Tibial nerve (tissue), 4 donors: ENCODE results near the gene NAMPT. TPM values are rescaled to one million over a fixed set of nuclear protein-coding genes. Genes with fewer than 3 reads are reported as not detected.

Experiments
- DNase-seq, 2 donors: peaks; one replicate each; pipeline ENCODE4 v3.0.0-alpha.2; 2019; ENCODE audit warnings: low spot score in 2 of 2
- H3K27ac ChIP-seq, 4 donors: fragments of 200-600 bp; sonication (generic) in 3 of 4; one replicate each; pipeline ENCODE4 v1.5.1; 2017 to 2019; ENCODE audit warnings: mild to moderate bottlenecking in 1 of 4
- H3K27me3 ChIP-seq, 2 donors: fragments of 200-600 bp; sonication (generic) in 1 of 2; one replicate each; pipeline versions ENCODE4 v1.5.1 to v1.6.0; 2017 to 2019
- H3K36me3 ChIP-seq, 3 donors: fragments of 200-600 bp; sonication (generic); one replicate each; pipeline ENCODE4 v1.5.1; 2018 to 2019
- H3K4me1 ChIP-seq, 4 donors: fragments of 200-600 bp; sonication (generic) in 3 of 4; one replicate each; pipeline ENCODE4 v1.5.1; 2017 to 2019
- H3K4me3 ChIP-seq, 4 donors: fragments of 200-600 bp; sonication (generic) in 3 of 4; one replicate each; pipeline ENCODE4 v1.5.1; 2017 to 2019; ENCODE audit warnings: mild to moderate bottlenecking in 1 of 4, moderate library complexity in 1 of 4
- H3K9me3 ChIP-seq, 4 donors: fragments of 200-600 bp; sonication (generic) in 3 of 4; one replicate each; pipeline ENCODE4 v1.5.1; 2017 to 2019
- CTCF ChIP-seq, 5 experiments: fragments of 200-600 bp in 3 of 5; fragments of 450-650 bp in 2 of 5; sonication (generic) in 3 of 5; IDR thresholded peaks; one replicate each; pipeline ENCODE4 v1.5.1; 2016 to 2019; ENCODE audit warnings: antibody characterized with exemption in 5 of 5, mild to moderate bottlenecking in 3 of 5, moderate library complexity in 2 of 5
- EP300 ChIP-seq, 2 donors: sonication (generic); formaldehyde crosslinking; IDR thresholded peaks; one replicate each; pipeline ENCODE4 v1.6.1; 2017; ENCODE audit warnings: antibody characterized with exemption in 2 of 2, mild to moderate bottlenecking in 1 of 2
- POLR2A ChIP-seq, 2 donors: fragments of 450-650 bp; IDR thresholded peaks; one replicate each; pipeline ENCODE4 v1.6.1; 2017; ENCODE audit warnings: antibody characterized with exemption in 2 of 2, mild to moderate bottlenecking in 2 of 2, moderate library complexity in 2 of 2
- WGBS, 2 donors: methylation state at CpG; one replicate each; pipeline ENCODE4 v1.1.5; 2018; 5-methylcytosine and 5-hydroxymethylcytosine counted together
- total RNA-seq, 4 donors: library from RNA; depleted of rRNA; stranded (reverse); fragments of >200 nt; gene quantifications; one replicate each; pipeline ENCODE4 v1.1.0, GENCODE V29; 2016

NAMPT gene
- total RNA-seq, 4 donors from 2014 or later, result 69.1 to 270 (median 87.3) TPM

DNA sequence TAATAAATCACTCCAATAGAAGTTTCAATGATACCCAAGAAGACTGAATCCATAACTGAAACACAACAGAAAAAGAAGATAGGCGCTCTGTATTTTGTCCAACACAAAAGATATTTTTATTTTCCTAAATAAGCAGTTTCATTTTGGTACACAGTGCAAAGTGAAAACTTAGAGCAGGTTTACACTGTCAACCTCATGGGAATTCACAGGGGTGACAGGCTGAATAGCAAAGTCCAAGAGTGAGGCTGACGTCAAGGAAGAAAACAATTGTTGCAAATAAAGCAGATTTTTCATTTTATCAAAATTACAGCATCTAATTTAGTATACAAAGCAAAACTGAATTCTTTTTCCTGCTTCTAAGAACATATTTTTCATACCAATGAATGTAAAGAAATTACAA is 28.6 kb downstream of the NAMPT start:
- Histone ChIP-seq H3K27me3 (no peaks in the 10 kb centered on the region), H3K36me3 (peaks cover 0 to 87% (median 0%) of the 10 kb centered on the region in 3 donors), H3K4me3 (no peak overlapping the region), H3K27ac (no peak overlapping the region), H3K9me3 (no peaks in the 10 kb centered on the region), H3K4me1 (no peaks in the 10 kb centered on the region)
- WGBS, 2 donors, result 75 to 90% methylated on average over 2 of the region's 2 CpGs
- no peak for TF ChIP-seq CTCF (IDR thresholded peaks at IDR 0.05)
- TF ChIP-seq EP300 (IDR thresholded peaks at IDR 0.05), result no peak
- TF ChIP-seq POLR2A (IDR thresholded peaks at IDR 0.05), result no peak
- no peak for DNase-seq

- H3K4me3 ChIP-seq, result no peak overlapping the region
- WGBS, 2 donors, result 93 to 95% methylated on average over 1 of the region's 1 CpG
- H3K4me1 ChIP-seq, result no peaks in the 10 kb centered on the region
- H3K27ac ChIP-seq, result no peak overlapping the region
- no peak for DNase-seq
- TF ChIP-seq POLR2A (IDR thresholded peaks at IDR 0.05) (no peak), EP300 (IDR thresholded peaks at IDR 0.05) (no peak), CTCF (IDR thresholded peaks at IDR 0.05) (no peak)
- no peaks in the 10 kb centered on the region for H3K27me3 ChIP-seq
- H3K36me3 ChIP-seq, result peaks cover 0 to 85% (median 0%) of the 10 kb centered on the region in 3 donors
- H3K9me3 ChIP-seq, result no peaks in the 10 kb centered on the region
Measured at GRCh38 chr7:106255246-106255645, 29.5 kb downstream of the NAMPT start.

GRCh38 chr7:106254525-106255116 is 30.2 kb downstream of the NAMPT start:
- Histone ChIP-seq H3K27ac (no peak overlapping the region), H3K27me3 (no peaks in the 10 kb centered on the region), H3K4me1 (no peaks in the 10 kb centered on the region), H3K36me3 (peaks cover 0 to 82% (median 0%) of the 10 kb centered on the region in 3 donors), H3K4me3 (no peak overlapping the region), H3K9me3 (no peaks in the 10 kb centered on the region)
- DNase-seq, result no peak
- 91 to 95% methylated on average over 4 of the region's 4 CpGs for WGBS, 2 donors
- no peak for TF ChIP-seq POLR2A (IDR thresholded peaks at IDR 0.05)
- TF ChIP-seq CTCF (IDR thresholded peaks at IDR 0.05), result no peak
- TF ChIP-seq EP300 (IDR thresholded peaks at IDR 0.05), result no peak

DNA sequence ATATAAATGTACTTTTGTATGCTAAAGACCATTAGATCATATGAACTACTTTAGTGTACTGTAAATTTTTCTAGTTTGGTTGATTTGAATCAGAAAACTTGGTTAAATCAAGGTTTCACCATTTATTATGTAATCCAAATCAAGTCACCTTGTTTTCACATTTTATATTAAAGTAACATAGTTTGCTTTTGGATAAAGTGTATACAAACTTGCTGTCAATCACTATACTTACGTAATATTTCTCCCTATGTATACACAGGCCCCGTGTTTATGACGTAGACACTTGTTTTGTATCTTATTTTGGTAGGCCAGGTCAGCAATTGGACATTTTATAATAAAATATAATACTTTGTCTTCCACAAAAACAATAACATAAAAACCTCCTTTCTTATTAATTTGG is 32.2 kb downstream of the NAMPT start:
- TF ChIP-seq CTCF (IDR thresholded peaks at IDR 0.05), result no peak
- no peak for TF ChIP-seq POLR2A (IDR thresholded peaks at IDR 0.05)
- TF ChIP-seq EP300 (IDR thresholded peaks at IDR 0.05), result no peak
- no peak overlapping the region for H3K4me3 ChIP-seq
- WGBS, 2 donors, result 96 to 98% methylated on average over 3 of the region's 3 CpGs
- H3K9me3 ChIP-seq, result peaks cover 0 to 1% (median 0%) of the 10 kb centered on the region in 4 donors
- no peaks in the 10 kb centered on the region for H3K4me1 ChIP-seq
- DNase-seq, result no peak
- H3K27me3 ChIP-seq, result no peaks in the 10 kb centered on the region
- peaks cover 0 to 82% (median 0%) of the 10 kb centered on the region in 3 donors for H3K36me3 ChIP-seq
- no peak overlapping the region for H3K27ac ChIP-seq

DNA sequence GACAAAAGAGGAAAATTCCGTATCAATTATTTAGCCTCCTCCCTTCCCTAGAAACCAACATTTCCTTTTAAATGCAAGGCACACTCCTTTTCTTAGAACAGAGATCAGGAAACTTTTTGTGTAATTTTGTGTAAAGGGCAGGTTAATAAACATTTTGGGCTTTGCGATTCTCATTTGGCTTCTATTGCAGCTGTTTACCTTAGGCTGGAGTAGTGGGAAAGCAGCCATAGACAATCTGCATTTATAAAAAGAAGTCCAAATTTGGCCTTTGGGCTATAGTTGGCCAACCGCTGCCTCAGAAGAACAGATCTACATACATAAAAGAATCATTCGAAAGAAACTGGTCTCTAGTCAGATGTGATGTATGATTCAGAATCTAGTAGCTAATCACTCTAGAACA is 35.3 kb downstream of the NAMPT start:
- Histone ChIP-seq H3K27me3 (no peaks in the 10 kb centered on the region), H3K27ac (no peak overlapping the region), H3K4me3 (no peak overlapping the region), H3K9me3 (peaks cover 0 to 13% (median 0%) of the 10 kb centered on the region in 4 donors), H3K4me1 (no peaks in the 10 kb centered on the region), H3K36me3 (peaks cover 0 to 70% (median 0%) of the 10 kb centered on the region in 3 donors)
- 93 to 95% methylated on average over 4 of the region's 4 CpGs for WGBS, 2 donors
- DNase-seq, result no peak
- no peak for TF ChIP-seq EP300 (IDR thresholded peaks at IDR 0.05)
- no peak for TF ChIP-seq CTCF (IDR thresholded peaks at IDR 0.05)
- TF ChIP-seq POLR2A (IDR thresholded peaks at IDR 0.05), result no peak
